Stimulated activated CD4-positive, alpha-beta T cell treated with anti-CD3 and anti-CD28 coated beads, Interleukin-12 subunit alpha, Interleukin-12 subunit beta, amount 100 ng/mL, for 48 hours (primary cell): Measurements from ENCODE around the gene THYN1.
"Not testable (repeated sequence)": the region's sequence is repeated elsewhere in the genome, so short reads cannot be mapped to it uniquely, and the experiment has no call there.

Experiments used
- DNase-seq, 3 donors: peaks; one replicate each; pipeline ENCODE4 v3.0.0-alpha.2; 2020; ENCODE audit warnings: low read depth in 2 of 3, low spot score in 1 of 3

THYN1 gene

DNA sequence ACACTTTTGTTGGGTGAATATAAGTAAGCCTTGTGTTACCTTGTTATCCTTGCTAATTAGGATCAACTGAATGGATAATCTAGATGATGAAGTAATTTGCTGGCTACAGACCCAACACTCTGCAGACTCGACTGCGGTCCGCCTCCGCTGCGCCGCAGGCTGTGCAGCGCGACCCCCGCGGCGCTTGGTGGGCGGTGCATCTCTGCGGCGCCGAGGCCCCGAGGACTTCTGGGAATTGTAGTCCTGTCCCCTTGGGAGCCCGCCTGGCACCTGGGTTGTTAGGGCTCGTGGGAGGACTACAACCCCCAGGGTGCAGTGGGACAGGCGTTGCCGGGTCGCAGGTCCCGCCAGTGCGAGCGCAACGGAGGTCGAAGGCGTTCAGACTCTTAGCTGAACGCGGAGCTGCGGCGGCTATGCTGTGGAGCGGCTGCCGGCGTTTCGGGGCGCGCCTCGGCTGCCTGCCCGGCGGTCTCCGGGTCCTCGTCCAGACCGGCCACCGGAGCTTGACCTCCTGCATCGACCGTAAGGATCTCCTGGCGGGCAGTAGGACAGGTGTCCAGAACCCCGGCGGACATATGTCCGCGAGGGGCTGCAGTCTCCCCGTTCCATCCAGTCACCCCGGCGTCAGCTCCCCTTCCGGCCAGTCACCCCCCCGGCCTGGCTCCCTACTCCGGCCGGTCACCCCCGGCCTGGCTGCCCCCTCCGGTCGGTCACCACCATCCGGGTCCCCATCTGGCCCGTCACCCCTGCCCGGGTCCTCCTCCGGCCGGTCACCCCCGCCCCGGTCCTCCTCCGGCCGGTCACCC is at the start of gene THYN1, which contains the start of gene ACAD8:
Gene THYN1, minus strand, starts transcription at position 165 of the 806 bp plus-strand sequence. CDS start 470 bp downstream, outside the sequence.
Gene ACAD8, plus strand, starts transcription at position 381 of the 806 bp plus-strand sequence. Its CDS starts 33 bp downstream, at position 414.
- peak; percentile 88 to 94 (median 92) for DNase-seq

DNA sequence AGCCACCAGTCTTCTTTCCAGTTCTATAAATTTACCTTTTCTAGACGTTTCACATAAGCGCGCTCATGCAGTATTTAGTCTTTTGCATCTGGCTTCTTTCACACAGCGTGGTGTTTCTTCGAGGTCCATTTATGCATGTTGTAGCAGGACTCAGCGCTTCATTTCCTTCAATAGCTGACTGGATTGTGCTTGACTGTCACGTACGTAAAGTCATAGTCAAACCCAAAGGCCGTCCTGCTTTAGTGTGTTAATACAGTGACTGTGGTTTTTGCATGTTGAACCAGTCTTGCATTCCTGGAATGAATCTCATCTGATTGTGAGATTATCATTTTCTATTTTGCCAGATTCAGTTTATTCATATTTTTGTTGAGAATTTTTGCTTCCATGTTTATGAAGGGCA is 41.5 kb upstream of the THYN1 start:
- no peak for DNase-seq

DNA sequence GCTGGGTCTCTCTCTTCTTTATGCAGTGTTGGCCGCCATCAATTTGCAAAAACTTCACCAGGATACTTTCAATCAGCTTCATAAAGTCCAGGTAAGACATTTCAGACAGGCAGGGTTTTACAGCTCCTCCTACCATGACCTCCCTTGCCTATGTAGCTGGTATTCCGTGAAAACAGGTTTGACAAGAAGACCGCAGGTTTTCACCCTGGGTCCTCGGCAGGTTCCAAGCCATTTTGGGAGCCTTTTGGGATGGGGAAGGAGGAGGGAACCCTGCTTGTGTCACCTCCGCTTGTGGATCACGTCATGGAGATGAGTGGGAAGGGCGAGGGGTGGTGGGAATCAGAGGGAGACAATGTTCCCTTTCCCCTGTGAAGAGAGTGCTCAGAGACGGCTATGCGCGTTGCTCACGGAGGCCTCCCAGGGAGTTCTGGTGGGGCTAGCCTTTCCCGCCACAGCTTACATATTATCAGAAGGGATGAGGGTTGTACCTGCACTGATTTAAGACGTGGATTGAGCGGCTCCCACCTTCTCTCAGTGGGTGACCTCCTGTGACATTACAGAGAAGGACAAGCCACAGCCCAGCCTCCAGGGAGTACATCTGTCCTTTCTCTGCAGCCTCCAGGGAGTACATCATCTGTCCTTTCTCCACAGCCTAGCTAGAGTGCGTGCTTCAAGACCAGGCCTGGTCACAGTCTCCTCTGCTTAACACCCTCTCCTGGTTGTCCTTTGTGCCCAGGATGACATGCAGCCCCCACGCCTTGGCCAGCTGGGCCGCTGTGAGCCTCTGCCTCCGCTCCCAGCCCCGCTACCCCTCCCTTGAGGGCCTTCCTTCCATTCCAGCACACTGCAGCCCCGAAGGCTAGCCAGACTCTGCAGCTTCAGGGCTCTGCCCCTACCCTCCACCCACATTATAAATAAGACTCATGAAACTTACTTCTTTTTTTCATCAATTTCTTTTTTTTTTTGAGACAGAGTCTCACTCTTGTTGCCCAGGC is 40.3 kb upstream of the THYN1 start:
- DNase-seq = no peak

DNA sequence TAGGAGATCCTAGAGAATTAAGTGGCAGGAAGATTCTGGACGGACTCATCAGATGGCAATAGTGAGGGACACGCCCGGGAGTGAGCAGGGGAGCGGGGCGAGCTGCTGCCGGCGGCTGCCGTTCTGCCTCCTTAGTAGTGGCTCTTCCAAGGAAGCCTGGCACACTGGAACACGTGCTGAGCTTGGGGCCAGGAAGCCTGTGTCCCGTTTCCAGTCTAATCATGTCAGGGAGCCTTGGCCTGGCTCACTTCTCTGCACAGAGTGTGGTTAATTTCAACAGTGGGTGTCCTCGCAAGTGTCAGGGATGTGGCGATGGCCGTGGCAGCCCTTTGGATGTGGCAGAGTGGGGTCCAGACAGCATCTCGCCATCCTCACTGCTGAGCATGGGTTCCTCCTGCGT is 39.5 kb upstream of the THYN1 start:
- DNase-seq = no peak

DNA sequence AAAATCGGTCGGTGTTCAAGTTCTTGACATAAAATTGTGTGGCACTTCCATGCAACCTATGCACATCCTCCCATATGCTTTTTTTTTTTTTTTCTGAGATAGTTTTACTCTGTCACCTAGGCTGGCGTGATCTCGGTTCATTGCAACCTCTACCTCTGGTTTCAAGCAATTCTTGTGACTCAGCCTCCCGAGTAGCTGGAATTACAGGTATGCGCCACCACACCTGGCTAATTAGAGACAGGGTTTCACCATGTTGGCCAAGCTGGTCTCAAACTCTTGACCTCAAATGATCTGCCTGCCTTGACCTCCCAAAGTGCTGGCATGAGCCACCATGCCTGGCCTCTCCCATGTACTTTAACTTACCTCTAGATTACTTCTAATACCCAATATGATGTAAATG is 38.0 kb upstream of the THYN1 start:
- no peak for DNase-seq

DNA sequence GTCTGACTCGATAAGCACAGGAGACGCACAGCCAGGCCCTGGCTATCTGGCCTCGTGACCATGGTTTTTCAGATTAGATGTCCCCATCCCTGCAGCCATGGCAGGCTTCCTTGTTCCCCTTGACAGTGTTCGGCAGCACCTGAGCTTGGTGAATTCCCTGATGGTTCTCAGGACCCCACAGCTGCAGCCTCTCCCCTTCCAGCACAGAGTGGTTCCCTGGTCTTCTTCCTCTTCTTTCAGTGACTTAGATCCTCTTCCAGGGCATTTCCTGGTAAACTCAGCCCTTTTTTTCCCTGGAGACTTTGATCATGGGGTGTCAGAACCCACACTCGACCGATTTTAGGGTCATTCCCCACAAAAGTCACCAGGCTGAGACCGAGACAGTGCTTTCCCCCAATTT is 37.5 kb upstream of the THYN1 start:
- no peak for DNase-seq

DNA sequence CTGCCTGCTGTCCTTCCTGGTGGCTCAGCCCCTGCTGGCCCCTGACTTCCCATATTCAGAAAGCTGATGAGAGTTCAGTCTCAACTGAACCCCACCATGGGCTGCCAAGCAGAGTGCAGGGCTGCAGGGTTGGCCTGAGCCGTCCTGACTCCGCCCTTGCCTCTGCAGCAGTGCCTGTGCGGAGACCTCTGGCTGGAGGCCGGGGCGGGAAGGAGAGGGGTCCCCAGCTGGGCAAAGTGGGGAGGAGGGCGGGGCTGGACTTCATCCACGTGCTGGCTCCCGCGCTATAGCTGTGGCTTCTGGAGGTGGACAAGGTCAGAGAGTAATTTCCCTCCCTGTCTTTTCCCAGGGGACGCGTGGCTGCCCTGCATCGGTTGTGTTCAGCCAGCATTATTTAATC is 36.6 kb upstream of the THYN1 start:
- no peak for DNase-seq

DNA sequence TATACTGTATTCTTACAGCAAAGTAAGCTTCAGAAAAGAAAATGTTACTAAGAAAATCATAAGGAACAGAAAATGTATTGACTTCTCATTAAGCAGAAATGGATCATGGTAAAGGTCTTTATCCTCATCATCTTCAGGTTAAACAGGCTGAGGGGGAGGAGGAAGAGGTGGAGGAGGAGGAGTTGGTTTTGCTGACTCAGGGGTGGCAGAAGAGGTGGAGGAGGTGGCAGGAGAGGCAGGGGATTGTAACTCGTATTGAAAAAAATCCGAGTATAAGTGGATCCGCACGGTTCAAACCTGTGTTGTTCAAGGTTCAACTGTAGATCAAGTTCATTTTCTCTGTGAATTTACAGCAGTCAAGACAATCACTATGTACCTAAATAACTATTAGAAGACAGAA is 36.0 kb upstream of the THYN1 start:
- no peak for DNase-seq

DNA sequence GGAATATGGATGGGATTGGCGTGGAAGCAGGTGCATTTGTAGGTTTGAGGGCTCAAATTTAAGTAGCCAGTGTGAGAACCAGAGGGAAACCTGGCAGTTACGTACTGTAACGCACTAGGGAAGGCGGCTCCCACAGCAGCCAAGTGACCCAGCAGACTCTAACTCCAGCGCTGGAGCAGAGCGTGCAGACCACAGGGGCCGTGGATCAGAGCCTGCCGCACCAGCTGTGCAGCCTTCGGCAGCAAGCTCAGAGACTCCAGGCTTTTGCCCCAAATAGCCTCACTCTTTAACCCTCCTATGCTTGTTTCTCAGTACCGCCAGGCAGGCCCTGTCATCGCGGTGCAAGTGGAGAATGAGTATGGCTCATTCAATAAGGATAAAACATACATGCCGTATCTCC is 35.3 kb upstream of the THYN1 start:
- no peak for DNase-seq

DNA sequence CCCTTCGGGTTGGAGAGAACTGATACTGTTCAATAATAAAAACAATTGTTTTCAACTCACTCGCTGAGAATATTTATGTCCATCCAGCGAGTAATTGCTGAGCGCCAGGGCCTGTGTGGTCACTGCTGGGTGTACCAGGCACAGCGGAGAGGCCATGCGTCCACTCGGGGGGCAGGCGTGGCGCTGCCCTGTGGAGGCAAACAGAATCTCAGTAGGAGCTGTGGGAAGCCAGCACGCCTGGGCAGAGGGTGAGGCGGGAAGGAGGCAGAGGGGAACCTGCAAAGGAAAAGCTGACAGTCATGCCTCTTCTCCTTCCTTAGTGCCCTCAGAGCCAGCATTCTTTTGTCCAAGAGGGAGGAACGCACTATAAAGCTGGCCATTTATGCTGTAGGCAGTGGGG is 34.4 kb upstream of the THYN1 start:
- no peak for DNase-seq

DNA sequence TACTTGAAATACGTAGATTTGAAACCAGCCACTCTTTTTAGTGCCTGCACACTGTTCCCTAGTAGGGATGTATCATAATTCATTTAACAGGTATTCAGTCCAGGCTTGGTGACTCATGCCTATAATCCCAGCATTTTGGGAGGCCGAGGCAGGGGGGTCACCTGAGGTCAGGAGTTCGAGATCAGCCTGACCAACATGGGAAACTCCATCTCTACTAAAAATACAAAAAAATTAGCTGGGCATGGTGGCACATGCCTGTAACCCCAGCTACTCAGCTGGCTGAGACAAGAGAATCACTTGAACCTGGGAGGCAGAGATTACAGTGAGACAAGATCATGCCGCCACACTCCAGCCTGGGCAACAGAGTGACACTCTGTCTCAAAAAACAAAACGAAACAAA is 31.2 kb upstream of the THYN1 start:
- not testable (repeated sequence) for DNase-seq

DNA sequence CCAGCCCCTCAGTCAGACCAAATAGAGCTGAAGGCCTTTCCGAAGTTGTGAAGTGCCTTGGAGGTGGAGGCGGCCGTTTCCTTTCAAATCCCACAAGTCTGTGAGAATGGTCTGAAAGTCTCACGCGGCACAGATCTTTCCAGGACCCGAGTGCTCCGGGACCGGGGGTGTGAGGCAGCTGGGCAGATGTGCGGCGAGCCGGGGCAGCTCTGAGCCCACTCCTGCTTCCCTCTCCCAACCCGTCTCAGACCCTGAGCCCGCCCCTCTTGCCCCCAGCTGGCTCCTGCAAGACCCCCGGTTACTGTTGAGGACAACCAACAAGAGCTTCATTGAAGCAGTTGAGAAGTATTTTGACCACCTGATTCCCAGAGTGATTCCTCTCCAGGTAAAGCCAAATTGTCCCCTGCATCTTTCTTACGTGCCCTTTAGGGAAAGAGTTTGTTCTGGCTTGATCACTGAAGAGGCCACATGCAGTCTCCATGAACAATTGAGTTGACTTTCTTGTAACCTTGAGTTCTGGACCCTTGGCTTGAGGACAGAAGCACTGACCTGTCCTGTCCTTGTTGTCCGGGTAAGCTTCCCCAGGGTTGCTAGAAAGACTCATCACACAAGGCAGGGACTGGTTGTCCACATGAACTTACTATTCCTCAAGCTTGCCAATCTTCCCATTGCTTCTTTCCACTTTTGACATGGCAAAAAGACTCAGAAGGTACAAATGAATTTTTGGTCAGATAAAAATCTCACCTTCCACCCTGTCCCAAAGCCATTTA is 30.5 kb upstream of the THYN1 start:
- no peak for DNase-seq

DNA sequence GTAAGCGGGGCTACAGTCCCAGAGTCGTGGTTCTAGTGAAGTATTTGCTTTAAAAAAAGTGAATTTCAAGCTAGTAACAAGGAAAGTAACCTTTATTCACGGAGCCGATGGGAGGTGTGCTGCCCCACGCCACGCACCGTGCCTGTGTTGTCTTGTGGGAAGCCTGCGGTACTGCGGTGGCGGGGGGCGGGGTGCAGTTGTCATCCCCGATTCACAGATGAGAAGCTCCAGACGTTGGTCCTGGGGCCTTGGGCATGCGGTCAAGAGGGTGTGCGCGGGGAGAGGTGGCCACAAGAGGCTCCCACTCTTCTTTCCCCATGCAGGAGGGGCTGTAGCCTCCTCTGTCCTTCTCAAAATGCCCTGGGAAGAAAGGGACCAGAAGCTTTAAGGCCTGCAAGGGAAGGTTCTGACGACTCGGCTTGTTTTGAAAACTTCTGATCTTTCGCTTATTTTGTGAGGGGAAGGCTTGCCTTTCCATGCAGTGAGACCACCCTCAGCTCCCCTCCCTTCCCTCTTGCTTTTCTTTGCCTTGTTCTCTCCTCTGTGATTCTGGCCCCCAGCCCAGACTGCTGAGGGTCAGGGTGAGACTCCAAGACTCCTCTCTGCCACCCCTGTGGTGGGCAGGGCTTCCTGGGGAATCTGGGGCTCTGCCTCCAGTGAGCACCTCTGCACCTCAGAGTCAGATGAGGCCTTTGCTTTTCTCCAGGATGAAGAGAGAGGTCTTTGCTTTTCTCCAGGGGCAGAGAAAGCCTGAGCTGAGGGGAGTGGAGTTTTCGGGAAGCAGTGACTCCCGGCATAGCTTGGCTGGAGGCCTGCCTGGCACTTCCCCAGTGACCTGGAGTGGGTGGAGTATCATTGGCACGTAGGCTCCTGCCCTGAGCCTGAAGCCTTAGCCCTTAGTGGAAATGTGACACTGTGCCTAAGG is 29.2 kb upstream of the THYN1 start:
- DNase-seq = no peak

DNA sequence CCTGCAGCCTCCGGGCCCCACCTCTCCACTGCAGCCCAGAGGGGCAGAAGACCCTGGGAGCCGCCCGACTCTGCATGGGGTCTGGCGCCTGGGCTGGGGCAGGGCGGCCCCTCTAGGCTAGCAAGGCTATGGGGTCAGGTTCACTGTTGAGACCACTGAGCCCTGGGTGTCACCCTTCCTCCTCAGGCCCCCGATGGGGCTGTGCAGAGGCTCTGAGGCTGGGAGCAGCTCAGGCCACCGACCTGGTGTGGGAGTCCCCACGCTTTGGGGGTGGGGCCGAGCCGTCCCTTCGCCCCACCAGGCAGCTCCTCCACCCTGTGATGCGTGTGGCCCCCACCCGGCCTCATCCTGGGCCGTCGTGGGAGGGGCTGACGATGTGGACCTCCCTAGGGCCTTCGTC is 28.5 kb upstream of the THYN1 start:
- DNase-seq = not testable (repeated sequence)

DNA sequence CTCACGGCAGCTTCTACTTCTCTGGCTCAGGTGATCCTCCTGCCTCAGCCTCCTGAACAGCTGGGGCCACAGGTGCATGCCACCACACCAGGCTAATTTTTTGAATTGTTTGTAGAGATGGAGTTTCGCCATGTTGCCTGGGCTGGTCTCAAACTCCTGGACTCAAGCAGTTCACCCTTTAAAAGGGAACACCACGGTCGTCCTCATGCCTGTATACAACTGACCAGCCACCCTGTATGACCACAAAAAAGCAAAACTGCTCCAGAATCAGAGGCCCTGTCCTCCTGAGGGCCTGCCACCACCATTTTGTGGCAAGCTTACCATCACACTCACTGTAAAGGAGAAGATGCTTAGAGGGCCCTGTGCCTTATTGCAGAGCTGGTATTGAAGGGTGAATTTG is 25.2 kb upstream of the THYN1 start:
- no peak for DNase-seq

DNA sequence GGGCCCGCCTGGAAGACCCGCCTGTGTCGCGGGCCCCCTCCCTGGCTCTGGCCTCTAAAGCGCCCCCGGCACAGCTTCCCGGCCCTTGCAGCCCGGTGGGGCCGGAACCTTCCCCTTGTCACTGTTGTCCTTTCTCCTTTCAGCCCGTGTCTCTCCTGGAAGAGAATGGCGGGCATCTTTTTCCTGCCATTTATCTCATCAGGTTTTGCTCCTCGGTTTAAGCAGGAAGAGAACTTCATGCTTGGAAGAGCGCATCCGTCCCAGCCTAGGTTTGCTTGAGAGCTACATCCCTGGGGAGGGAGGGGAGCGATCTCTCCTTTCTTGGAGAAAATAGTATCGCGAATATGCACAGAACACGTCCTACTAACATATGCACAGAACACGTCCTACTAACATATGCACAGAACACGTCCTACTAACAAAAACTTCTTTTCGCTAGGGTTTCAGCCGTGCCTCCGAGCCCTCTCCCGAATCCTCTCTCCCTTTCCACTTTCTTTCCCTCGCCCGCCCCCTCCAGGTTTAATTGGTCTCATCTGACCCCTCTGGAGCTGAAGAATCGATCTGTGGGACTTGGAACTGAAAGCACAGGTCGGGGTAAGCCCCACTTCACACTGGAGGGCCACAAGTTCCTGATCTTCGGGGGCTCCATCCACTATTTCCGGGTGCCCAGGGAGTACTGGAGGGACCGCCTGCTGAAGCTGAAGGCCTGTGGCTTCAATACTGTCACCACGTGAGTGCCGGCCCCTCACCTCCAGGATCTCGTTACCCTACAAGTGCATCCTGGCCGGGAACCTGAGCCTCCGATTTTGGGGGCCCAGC is 24.2 kb upstream of the THYN1 start:
- DNase-seq = no peak

DNA sequence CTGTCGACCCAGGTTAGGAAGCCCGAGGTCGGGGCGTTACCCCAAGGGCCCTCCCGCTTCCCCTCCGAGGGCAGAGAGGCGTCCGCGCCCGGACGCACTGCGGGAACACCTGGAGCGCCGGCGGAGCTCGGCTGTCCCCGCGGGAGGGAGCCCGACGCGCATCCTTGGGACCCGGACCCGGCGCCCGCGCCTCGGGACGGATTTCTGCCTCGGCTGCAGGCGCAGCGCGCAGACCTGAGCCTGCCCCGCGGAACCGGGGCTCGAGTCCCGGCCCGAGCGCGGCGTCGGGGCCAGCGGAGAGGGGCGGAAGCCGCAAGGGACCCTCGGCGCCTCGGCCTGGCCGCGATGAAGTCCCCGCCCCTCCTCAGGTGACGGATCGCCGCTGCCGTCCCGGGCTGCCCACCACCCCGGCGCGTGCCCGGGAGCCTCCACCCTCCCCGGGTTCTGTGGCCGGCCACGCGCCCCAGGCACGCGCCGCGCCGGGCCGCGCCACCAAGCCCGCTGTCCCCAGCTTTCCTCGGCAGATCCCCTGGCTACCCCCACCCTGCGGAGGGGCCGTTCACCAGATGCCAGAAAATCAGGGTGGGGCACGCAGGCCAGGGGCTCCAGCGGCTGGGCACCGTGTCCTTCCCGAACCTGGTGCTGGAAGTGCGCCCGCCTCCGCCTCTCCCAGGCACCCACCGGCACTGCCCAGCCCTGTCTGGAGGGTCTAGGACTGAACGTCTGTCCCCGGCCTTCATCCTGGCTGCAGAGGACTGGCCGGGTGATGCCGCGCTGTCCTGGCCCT is 23.4 kb upstream of the THYN1 start:
- DNase-seq = no peak
